ENCODE measurements around the gene DNALI1.

- no peak for TF ChIP-seq POLR2AphosphoS5 (IDR thresholded peaks at IDR 0.05)
- TF ChIP-seq POLR2A (IDR thresholded peaks at IDR 0.05; ENCODE audit: low read depth) = no peak
- TF ChIP-seq CTCF (IDR thresholded peaks at IDR 0.05) = no peak
- TF ChIP-seq EP300 (IDR thresholded peaks at IDR 0.05) = no peak
Observed at GRCh38 chr1:37593726-37594125, 37.0 kb downstream of the DNALI1 start.

Measured in esophagus muscularis mucosa (tissue), 4 donors.